ENCODE results near the gene ZC3H4. TPM values are rescaled to one million over a fixed set of nuclear protein-coding genes. Genes with fewer than 3 reads are reported as not detected.
A peak's percentile ranks its signal among the peaks of the same experiment; 100 is the strongest.

Gene ZC3H4
- total and polyA plus RNA-seq, 9 of the 15 experiments (the other 6 are each of a cell fraction or from before 2014, with no cell fraction given), result 2.2 to 75.6 (median 18.3) TPM

DNA sequence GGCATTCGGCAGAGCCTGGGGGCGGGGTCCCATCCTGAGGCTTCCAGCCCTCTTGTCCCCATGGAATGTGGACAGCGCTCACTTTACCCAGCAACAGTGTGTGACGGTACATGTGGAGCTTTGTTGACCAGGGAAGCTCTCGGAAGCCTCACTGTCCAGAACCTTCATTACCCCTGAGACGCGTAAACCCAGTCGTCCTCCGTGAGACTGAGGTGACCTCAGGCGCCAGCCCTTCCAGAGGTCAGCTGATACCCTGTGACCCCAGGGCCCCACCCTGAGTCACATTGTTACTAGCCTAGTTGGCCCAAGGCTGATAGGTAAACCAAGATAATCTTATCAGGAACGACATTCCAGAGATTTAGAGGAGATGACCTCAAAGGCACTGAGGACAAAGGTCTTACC is 55.0 kb downstream of the ZC3H4 start:
- Histone ChIP-seq H3K9ac (ENCODE audit: insufficient read depth in 1 of 2, low read depth in 2 of 2, low read length in 2 of 2) (peak overlapping the region in 1 of 2 experiments; percentile 30; a peak in 2 of 4 replicates), H3K4me1 (replicated peaks in 1 of 2; ENCODE audit: control insufficient read depth in 2 of 2, insufficient read depth in 2 of 2, low read length in 2 of 2) (peaks cover 3 to 17% of the 10 kb centered on the region in 2 experiments; a peak in 4 of 5 replicates), H3K4me3 (no peak overlapping the region), H3K27me3 (ENCODE audit: control insufficient read depth in 2 of 2, insufficient read depth in 2 of 2, low read length in 2 of 2) (no peaks in the 10 kb centered on the region), H3K9me1 (ENCODE audit: control insufficient read depth, insufficient read depth, low read length) (no peaks in the 10 kb centered on the region), H3K36me3 (ENCODE audit: control insufficient read depth, insufficient read depth, low read length) (no peaks in the 10 kb centered on the region), H4K20me1 (replicated peaks; ENCODE audit: control insufficient read depth, insufficient read depth, low read length) (no peaks in the 10 kb centered on the region), H3K4me2 (ENCODE audit: insufficient read depth, low read length) (no peak overlapping the region), H3K9me3 (replicated peaks; ENCODE audit: control insufficient read depth, insufficient read depth, low read depth, low read length) (no peaks in the 10 kb centered on the region), H3K27ac (ENCODE audit: extremely low read depth, low read depth, low read length) (no peak overlapping the region), H2AFZ (ENCODE audit: low read depth, low read length) (0 out of 2 replicates have a peak overlapping the region, but pooled peaks have one; percentile 3), H3K79me2 (ENCODE audit: control insufficient read depth, insufficient read depth, low read length) (no peaks in the 10 kb centered on the region)
- CTCF ChIA-PET (ENCODE audit: low intra/inter-chr PET ratio), result no interaction called here
- ATAC-seq (peak; percentile 35; the same call in 2 of the 3 replicates), DNase-seq (ENCODE audit: extremely low read depth in 1 of 4, low spot score in 3 of 4) (peak in 2 of 4 experiments; percentile 38 to 48), FAIRE-seq (no peak)
- in situ Hi-C loops (cut with MboI) (no loop called here), intact Hi-C loops (cut with micrococcal nuclease) (no loop called here)
- no TSS peak for BruUV-seq (replicated peaks)
- TF ChIP-seq ESRRA (IDR thresholded peaks at IDR 0.05; ENCODE audit: borderline replicate concordance, low read depth) (peak; percentile 85), NR2C2 (CRISPR knock-in tag; IDR thresholded peaks at IDR 0.05) (no peak), NR2C2 (tag; IDR thresholded peaks at IDR 0.05) (peak; percentile 72; the same call in 1 of the 2 replicates), RCOR1 (IDR thresholded peaks at IDR 0.05; ENCODE audit: borderline replicate concordance in 1 of 2, low read depth in 2 of 2, low read length in 2 of 2) (peak in 1 of 2 experiments; percentile 47; a peak in 1 of 4 replicates), TEAD1 (CRISPR knock-in tag; IDR thresholded peaks at IDR 0.05) (peak in 1 of 2 experiments; percentile 52; a peak in 1 of 4 replicates), MAZ (CRISPR knock-in tag; conservative IDR thresholded peaks at IDR 0.05 in 1 of 2, IDR thresholded peaks at IDR 0.05 in 1 of 2) (no peak), SOX6 (IDR thresholded peaks at IDR 0.05) (peak; percentile 65; the same call in 1 of the 2 replicates), KLF1 (tag; IDR thresholded peaks at IDR 0.05) (0 out of 2 replicates have a peak, but pooled peaks have one; percentile 23), NR2C1 (IDR thresholded peaks at IDR 0.05) (0 out of 2 replicates have a peak, but pooled peaks have one; percentile 40), NR2C1 (tag; IDR thresholded peaks at IDR 0.05) (peak; percentile 85), TRIM25 (IDR thresholded peaks at IDR 0.05; ENCODE audit: borderline replicate concordance) (no peak), CTBP1 (IDR thresholded peaks at IDR 0.05; ENCODE audit: borderline replicate concordance) (peak; percentile 35; the same call in 1 of the 2 replicates), SMARCE1 (IDR thresholded peaks at IDR 0.05) (0 out of 2 replicates have a peak, but pooled peaks have one; percentile 25), ZFX (CRISPR knock-in tag; IDR thresholded peaks at IDR 0.05) (no peak)
- TF ChIP-seq, protein P1, sequence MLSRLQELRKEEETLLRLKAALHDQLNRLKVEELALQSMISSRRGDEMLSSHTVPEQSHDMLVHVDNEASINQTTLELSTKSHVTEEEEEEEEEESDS (CRISPR knock-in tag; IDR thresholded peaks at IDR 0.05), result no peak
- TF ChIP-seq, protein P2, sequence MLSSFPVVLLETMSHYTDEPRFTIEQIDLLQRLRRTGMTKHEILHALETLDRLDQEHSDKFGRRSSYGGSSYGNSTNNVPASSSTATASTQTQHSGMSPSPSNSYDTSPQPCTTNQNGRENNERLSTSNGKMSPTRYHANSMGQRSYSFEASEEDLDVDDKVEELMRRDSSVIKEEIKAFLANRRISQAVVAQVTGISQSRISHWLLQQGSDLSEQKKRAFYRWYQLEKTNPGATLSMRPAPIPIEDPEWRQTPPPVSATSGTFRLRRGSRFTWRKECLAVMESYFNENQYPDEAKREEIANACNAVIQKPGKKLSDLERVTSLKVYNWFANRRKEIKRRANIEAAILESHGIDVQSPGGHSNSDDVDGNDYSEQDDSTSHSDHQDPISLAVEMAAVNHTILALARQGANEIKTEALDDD (IDR thresholded peaks at IDR 0.05), result 0 out of 2 replicates have a peak, but pooled peaks have one; percentile 17
- TF ChIP-seq, protein P3, sequence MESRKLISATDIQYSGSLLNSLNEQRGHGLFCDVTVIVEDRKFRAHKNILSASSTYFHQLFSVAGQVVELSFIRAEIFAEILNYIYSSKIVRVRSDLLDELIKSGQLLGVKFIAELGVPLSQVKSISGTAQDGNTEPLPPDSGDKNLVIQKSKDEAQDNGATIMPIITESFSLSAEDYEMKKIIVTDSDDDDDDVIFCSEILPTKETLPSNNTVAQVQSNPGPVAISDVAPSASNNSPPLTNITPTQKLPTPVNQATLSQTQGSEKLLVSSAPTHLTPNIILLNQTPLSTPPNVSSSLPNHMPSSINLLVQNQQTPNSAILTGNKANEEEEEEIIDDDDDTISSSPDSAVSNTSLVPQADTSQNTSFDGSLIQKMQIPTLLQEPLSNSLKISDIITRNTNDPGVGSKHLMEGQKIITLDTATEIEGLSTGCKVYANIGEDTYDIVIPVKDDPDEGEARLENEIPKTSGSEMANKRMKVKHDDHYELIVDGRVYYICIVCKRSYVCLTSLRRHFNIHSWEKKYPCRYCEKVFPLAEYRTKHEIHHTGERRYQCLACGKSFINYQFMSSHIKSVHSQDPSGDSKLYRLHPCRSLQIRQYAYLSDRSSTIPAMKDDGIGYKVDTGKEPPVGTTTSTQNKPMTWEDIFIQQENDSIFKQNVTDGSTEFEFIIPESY (CRISPR knock-in tag; IDR thresholded peaks at IDR 0.05), result 0 out of 2 replicates have a peak, but pooled peaks have one; percentile 9
- POLR2A ChIA-PET, result interaction anchor here (0.7 to 1.9 kb wide), 3 partner anchors 10 to 267 kb away, joined by 3 to 12 read pairs (median 3); partner anchors contain the start of gene NPAS1
- 42% methylated on average over 11 of the region's 11 CpGs for WGBS (ENCODE audit: insufficient coverage, low coverage, missing lambda C conversion rate)
